NCI-H345 (cell line): ENCODE data around the gene PHLDA3.

ENCODE experiments used
- DNase-seq: peaks from one replicate; lab custom pipeline; 2025; lab: John Stamatoyannopoulos, UW

The PHLDA3 gene

DNA sequence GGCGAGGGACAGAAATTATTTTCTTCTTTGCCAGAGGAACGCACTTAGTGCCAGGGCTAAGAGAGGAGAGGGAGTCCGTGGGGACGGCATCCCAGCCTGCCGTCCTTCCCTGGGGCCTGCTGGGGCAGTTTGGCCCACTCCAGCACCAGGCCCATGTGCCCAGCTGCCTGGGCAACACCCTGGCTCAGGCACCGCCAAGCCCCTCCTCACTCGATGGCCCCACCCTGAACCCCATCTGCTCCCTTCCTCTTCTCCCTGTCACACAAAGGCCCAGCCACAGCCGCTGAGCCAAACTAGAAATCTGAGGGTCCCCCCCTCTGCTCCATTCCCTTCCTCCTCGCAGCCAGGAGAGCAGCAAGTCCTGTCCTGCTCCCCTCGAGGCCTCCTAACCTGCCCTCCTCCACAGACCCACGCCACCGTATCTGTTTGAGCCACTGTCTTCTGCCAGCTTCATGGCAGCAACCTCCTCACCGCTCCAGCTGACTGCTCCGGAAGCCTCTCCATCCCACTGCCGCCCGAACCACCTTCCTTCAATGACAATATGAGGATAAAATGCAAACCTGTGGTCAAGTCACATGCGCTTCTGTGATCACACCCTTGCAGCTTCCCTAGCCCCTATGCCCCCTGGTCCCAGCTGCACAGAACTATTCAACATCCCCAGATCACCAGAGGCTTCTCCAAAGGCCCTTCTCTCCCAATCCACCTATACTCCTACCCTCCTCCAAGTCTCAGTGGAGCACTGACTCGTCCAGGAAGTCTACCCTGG is 39.1 kb downstream of the PHLDA3 start:
- DNase-seq, result no peak

DNA sequence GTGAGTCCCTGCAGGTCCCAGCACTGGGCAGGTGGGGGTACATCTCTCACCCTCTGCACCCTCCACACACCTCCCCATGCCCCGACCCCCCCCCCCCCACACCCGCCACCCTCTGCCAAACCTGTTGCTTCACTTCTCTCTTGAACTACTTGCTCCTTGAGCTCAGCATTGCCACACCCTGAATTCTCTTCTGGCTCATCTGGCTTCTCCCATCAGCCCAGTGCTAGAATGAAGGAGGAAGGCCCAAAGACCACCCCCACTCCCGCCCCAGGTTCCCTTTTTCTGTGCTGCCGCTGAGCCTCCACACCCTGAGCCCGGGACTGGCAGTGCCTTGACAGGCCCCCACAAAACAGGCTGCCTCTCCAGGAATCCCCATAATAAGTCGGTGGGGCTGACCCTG is 41.0 kb downstream of the PHLDA3 start:
- DNase-seq, result no peak

DNA sequence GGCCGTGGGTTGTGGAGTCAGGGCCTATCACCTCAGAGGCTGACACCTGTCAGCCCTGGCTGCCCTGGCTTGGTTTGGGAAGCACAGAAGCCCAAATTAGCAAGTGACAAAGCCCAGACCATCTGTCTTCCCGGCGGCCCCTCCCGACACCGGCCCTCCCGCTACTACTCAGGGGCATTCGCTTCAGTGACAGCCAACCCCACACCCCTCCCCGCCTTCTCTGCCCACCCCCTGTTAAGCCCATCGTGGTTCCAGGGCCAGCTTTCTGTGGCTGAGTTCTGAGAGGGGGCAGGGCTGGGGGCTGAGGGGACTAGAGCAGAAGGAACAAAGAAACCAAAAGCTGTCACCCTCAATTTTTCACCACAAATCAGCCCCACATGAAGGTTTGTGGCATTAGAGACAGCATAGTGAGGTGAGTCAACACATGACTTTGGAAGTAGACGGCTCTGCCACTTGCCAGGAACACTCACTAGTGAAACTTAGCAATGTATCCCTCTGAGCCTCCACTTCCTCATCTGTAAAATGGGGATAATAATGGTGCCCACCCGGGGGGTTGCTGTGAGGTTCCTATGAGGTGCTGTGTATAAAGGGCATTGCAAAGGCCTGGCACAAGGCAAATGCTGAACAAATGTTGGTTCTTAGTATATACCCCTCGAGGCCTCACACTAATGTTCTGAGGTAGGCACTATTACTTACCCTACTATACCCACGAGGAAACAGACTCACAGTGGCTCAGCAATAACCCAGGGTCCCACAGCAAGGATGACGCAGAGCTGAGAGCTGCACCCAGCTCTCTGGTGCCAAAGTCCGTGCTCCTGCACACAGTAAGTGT is 42.3 kb downstream of the PHLDA3 start:
- no peak for DNase-seq

DNA sequence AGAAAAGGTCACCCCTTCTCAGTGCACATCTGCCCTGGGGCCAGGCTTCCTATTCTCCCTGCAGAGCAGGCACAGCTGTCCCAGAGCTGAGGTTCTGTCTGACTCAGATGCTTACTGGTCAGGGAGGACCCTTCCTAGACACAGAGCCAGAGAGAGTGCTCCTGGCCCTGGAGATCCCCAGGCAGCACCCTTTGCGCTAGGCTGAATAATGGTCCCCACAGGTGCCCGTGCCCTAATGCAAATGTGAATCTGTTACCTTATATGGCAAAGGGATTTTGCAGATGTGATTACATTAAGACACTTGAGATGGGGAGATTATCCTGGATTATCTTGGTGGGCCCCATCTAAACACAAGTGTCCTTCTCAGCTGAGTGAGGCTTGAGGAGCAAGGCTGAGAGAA is 44.8 kb downstream of the PHLDA3 start:
- no peak for DNase-seq

DNA sequence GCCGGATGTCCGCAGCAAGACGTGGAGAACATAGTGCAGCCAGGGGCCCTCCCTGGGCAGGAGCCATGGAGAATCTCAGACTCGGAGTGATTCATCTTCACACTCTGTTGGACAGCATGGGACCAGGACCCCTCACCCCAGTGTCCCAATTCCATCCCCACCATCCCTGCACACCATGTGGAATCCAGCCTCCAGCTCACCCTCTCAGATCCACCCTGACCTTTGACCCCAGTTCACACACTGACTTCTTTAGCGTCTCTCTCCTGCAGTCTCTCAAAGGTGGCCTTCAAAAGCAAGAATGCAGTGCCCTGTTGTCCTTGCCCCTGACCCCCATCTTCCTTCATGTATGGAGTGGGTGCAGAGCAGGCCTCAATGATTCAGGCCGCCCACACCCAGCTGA is 45.3 kb downstream of the PHLDA3 start:
- DNase-seq, result no peak

DNA sequence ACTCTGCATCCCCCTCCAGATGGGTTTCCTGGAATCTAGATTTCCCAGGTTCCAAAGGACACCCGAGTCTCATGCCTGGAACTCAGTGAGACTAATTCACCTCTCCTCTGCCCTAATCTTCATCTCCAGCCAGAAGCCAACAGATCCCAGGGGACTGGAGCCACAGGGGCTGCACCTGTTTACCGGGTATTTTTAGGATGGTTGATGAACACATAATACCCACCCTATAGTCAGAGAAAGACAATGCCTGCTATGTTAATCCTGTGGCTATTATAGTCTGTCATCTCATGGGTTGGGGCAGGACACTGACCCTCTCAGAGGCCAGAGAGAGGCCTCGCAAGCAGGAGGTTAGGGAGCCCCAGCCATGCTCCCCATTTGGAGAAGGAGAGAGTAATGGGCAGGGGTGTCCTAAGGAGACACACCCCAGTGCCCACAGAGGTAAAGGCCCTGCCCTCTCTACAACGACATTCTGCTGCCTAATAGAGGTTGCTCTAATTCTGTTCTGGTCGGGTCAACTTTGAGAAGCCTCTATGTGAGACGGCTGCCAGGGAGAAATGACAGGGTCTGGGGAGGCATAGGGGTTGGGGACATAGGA is 46.5 kb downstream of the PHLDA3 start:
- DNase-seq, result no peak

DNA sequence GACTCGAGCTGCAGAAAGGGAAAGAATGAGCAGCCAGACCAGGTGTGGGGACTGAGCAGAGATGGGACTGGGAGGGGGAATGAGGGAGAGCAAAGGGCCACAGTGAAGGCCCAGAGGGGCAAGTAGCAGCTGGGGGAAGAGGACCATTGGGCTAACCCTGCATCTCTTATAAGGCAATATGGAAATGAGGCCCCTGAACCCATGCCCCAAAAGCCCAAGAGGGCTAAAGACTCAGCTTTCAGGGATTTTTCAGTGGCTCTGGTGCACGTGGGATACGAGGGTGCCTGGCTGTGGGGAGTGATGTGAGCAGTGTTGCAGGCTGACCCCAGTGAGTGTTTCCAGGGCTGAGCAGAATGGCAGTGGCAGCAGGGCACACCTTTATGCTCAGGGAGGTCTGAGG is 47.0 kb downstream of the PHLDA3 start:
- DNase-seq, result no peak

DNA sequence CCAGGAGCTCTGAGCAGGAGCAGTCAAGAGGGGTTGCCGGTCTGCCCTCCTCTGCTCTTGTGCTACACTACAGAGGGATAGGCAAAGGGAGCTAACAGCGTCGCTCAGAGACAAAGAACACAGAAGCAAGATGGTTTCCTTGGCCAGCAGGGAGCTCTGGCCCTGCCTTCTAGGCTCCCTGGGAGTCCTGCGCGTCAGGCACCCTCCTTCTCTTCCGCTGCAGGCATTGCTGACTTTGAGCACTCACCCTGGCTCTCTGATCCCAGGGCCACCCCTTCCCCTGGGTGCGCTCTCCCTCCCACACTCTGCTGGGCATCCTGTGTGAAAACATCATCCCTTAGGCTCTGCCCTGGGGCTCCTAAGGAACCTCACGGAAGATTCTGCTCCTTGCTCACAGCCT is 47.9 kb downstream of the PHLDA3 start:
- no peak for DNase-seq

DNA sequence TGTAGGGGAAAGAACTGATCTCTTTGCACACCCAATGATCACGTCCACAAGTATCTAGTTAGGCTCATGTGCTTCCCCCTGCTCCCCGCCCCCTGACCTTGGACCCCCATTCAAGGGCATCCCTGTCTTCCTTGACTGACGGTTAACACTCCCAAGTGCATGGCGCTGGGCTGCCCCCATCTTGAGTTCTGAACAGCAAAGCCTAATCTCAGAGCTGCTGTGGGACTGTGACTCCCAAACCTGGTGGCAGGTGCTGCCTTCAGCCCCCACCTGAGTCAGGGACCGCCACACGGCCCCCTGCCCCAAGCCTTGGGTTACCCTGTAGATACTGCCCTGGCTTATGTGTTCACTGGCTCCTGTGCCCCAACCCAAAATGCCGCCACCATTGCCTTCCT is 48.4 kb downstream of the PHLDA3 start:
- DNase-seq, result no peak

DNA sequence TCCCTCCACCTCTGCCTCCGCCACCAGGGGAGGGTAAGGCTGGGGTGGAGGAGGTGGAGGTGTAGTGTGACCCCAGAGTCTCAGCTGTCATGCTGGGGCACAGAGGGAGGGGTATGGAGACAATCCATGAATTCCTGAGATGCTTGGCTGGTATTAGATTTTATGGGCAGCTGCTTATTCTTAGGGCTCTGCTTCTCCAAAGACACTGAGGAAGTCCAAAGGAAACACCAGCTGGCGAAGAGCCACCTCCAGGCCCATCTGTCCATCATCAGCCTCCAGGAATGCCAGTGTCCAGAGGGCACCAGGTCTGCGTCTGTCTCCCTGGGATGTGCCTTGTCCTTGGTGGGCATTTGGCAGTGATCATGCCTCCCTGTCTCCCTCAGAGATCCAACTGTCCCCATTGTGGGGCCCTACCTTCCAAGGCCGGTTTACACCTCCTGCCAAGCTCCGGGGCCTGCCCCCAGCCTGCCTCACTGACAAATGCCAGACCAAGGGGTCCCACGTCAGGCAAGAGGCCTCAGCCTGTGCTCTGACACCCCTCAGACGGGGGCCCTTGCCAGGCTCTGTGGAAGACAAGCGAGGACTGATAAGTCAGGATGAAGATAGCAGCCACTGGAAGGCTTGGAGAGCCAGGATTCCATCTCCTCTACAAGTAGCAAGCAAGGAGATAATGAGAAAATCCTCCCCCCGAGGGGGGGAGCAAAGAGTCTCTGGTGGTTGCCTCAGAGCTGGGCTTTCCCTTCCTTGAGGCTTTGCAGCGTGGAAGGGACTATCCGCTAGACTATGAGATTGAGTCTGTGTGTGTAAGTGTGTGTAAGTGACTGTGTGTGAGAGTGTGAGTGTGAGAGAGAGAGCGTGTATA is 49.0 kb downstream of the PHLDA3 start:
- no peak for DNase-seq

DNA sequence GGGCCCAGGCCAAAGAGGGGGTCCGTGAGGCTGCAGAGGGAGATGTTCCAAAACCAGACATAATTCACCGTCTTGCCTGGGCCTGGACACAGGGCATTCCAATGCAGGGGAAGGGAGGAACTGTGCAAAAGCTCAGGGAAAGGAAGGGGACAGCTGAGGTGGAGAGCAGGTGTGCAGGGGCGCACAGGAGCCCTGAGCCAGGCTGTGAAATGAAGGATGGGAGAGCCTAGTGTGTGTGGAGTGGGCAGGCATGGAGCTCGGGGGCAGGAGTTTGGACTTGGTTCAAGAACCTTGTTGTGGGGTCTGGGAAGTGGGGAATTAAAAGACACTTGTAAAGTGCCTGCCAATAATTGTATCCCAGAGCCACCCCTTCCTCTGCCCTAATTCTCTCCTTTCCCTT is 49.7 kb downstream of the PHLDA3 start:
- DNase-seq, result no peak

DNA sequence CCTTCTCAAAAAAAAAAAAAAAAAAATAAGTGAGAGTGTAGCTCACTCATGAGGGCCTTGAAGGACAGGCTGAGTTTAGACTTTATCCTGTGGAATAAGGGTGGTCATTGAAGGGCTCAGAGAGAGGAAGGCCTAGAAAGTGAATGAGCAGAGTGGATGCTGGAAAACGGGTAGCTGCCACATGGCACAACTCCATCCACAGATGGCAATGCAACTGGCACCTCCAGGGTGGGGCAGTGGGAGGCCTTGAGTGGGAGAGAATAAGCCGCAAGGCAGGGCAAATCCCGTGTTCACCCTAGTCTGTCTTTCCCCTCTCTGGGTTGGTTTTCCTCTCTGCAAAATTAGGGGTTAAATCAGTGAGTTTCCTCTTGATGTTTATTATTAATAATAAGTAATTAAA is 50.5 kb downstream of the PHLDA3 start:
- no peak for DNase-seq
